Panc1 (cell line): ENCODE results near the gene FAM24A. TPM values are rescaled to one million over a fixed set of nuclear protein-coding genes. Genes with fewer than 3 reads are reported as not detected.

Experiments
- ATAC-seq: fragments of 200-7000 bp; cut with Tn5 transposase; 2 replicates; pipeline ENCODE4 v1.9.1; 2020; ENCODE audit warnings: mild to moderate bottlenecking, moderate library complexity
- BruUV-seq: library from RNA; stranded (reverse); fragments of 400-500 nt; replicated peaks from 2 replicates; lab custom pipeline; 2021; lab: Mats Ljungman, UMichigan
- CTCF ChIA-PET: fragments of 300-600 bp; sonication (Branson Sonifier 250); formaldehyde crosslinking; loops from one replicate; lab custom pipeline; 2022; ENCODE audit warnings: antibody characterized with exemption; lab: Charles Lee
- POLR2A ChIA-PET: fragments of 300-600 bp; sonication (Branson Sonifier 250); formaldehyde crosslinking; loops from one replicate; lab custom pipeline; 2022; ENCODE audit warnings: antibody characterized with exemption; lab: Charles Lee
- DNase-seq: peaks from one replicate; pipeline ENCODE4 v3.0.0-alpha.2; 2010; ENCODE audit warnings: low read depth, low spot score
- H3K27ac ChIP-seq: 2 replicates; pipeline ENCODE4 v1.5.1; 2011; ENCODE audit warnings: mild to moderate bottlenecking, low read length, inconsistent platforms
- H3K27me3 ChIP-seq: fragments of 200-500 bp; sonication (Bioruptor generic); 2 replicates; pipeline ENCODE4 v1.6.0; 2014; ENCODE audit warnings: low read length, inconsistent platforms; ENCODE audit not compliant: control insufficient read depth, insufficient read depth
- H3K36me3 ChIP-seq: fragments of 200-500 bp; sonication (Bioruptor generic); 2 replicates; pipeline ENCODE4 v1.5.1; 2014; ENCODE audit warnings: inconsistent platforms, mild to moderate bottlenecking, low read length, moderate library complexity; ENCODE audit not compliant: control insufficient read depth, insufficient read depth
- H3K4me1 ChIP-seq: 2 replicates; pipeline ENCODE4 v1.5.1; 2011; ENCODE audit warnings: inconsistent platforms, mild to moderate bottlenecking, low read length, moderate library complexity; ENCODE audit not compliant: control insufficient read depth, insufficient read depth
- H3K4me3 ChIP-seq, 2 experiments: 2 replicates each; pipeline ENCODE4 v1.5.1; 2011 to 2012; ENCODE audit warnings: low read depth in 2 of 2, low read length in 2 of 2, mild to moderate bottlenecking in 2 of 2, inconsistent platforms in 1 of 2, moderate library complexity in 1 of 2
- H3K9me3 ChIP-seq: fragments of 200-500 bp; sonication (Bioruptor generic); 2 replicates; pipeline ENCODE4 v1.5.1; 2014; ENCODE audit warnings: low read depth, mild to moderate bottlenecking, inconsistent platforms, low read length, moderate library complexity; ENCODE audit not compliant: control insufficient read depth, insufficient read depth
- POLR2AphosphoS5 ChIP-seq: IDR thresholded peaks from 2 replicates; pipeline ENCODE4 v1.6.1; 2012; ENCODE audit warnings: mild to moderate bottlenecking, low read depth, low read length, moderate library complexity
- REST ChIP-seq, 2 experiments: IDR thresholded peaks; 2 replicates each; pipeline ENCODE4 v1.6.1; 2011 to 2012; ENCODE audit warnings: low read depth in 2 of 2, control low read depth in 1 of 2, low read length in 1 of 2, mild to moderate bottlenecking in 1 of 2, moderate library complexity in 1 of 2; ENCODE audit not compliant: insufficient read depth in 1 of 2
- SIN3A ChIP-seq: IDR thresholded peaks from 2 replicates; pipeline ENCODE4 v1.6.1; 2012; ENCODE audit warnings: low read depth, mild to moderate bottlenecking, low read length, moderate library complexity, borderline replicate concordance; ENCODE audit not compliant: insufficient read depth
- TCF7L2 ChIP-seq: IDR thresholded peaks from 2 replicates; pipeline ENCODE4 v1.6.1; 2011; ENCODE audit warnings: mild to moderate bottlenecking, low read depth, low read length, inconsistent platforms
- in situ Hi-C: cut with HindIII; loops from 2 replicates; pipeline ENCODE4 v1.10.0; 2016; ENCODE audit warnings: low sequenced_read_pairs, low pct_unique_long_range_greater_than_20kb
- intact Hi-C: fragments of 100-400 bp; cut with micrococcal nuclease; formaldehyde crosslinking; loops from one replicate; pipeline ENCODE4 v1.10.0; 2022; ENCODE audit not compliant: unreplicated experiment
- total RNA-seq: library from RNA; stranded (reverse); gene quantifications from one replicate; pipeline ENCODE4 v1.2.1, GENCODE V29; 2021; ENCODE audit not compliant: unreplicated experiment
- TF ChIP-seq, protein P1 (sequence below): fragments of 450-650 bp; IDR thresholded peaks from 2 replicates; pipeline ENCODE4 v1.5.1; 2017; ENCODE audit warnings: mild to moderate bottlenecking

FAM24A gene
- total RNA-seq, 1 experiment from 2014 or later, result not detected

- no peaks in the 10 kb centered on the region for H3K27me3 ChIP-seq
- in situ Hi-C loops (no loop called here), intact Hi-C loops (no loop called here)
- DNase-seq (no peak), ATAC-seq (no peak)
- H3K4me3 ChIP-seq, result no peak overlapping the region
- H3K36me3 ChIP-seq, result peaks cover 8% of the 10 kb centered on the region; the same call in 1 of the 2 replicates
- TF ChIP-seq, protein P1, sequence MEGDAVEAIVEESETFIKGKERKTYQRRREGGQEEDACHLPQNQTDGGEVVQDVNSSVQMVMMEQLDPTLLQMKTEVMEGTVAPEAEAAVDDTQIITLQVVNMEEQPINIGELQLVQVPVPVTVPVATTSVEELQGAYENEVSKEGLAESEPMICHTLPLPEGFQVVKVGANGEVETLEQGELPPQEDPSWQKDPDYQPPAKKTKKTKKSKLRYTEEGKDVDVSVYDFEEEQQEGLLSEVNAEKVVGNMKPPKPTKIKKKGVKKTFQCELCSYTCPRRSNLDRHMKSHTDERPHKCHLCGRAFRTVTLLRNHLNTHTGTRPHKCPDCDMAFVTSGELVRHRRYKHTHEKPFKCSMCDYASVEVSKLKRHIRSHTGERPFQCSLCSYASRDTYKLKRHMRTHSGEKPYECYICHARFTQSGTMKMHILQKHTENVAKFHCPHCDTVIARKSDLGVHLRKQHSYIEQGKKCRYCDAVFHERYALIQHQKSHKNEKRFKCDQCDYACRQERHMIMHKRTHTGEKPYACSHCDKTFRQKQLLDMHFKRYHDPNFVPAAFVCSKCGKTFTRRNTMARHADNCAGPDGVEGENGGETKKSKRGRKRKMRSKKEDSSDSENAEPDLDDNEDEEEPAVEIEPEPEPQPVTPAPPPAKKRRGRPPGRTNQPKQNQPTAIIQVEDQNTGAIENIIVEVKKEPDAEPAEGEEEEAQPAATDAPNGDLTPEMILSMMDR, result no peak
- TF ChIP-seq TCF7L2 (no peak), POLR2AphosphoS5 (no peak), SIN3A (no peak), REST (IDR thresholded peaks at IDR 0.05; ENCODE audit: insufficient read depth in 1 of 2, low read depth in 2 of 2, low read length in 1 of 2) (no peak)
- peaks cover 23% of the 10 kb centered on the region for H3K4me1 ChIP-seq
- ChIA-PET POLR2A (interaction anchor here (0.6 kb wide), 1 partner anchor 46 kb away, joined by 3 read pairs; the partner anchor contains the start of gene FAM24A), CTCF (no interaction called here)
- peaks cover 3% of the 10 kb centered on the region; the same call in 1 of the 2 replicates for H3K9me3 ChIP-seq
- no peak overlapping the region for H3K27ac ChIP-seq
- no TSS peak for BruUV-seq
These were observed 45.5 kb downstream of the FAM24A start for GRCh38 chr10:122955892-122956291.

DNA sequence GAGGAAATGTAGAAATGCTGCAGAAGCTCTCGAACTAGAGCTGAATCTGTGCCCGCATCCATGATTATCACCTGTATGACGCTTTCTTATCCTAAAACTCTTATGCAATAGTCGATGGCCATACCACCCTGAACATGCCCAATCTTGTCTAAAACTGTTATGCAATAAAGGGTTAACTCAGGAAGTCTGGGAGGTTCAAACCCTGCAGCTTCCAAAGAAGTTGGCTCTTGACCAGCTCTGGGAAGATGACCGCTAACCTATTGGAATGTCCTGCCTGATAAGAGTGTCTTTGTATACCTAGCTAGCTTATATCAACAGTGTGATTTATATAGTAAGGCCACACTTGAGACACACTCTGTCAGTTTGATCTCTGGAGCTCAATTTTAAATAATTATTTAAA lies 47.1 kb downstream of the FAM24A start:
- BruUV-seq, result no TSS peak
- intact Hi-C loops, result no loop called here
- POLR2A ChIA-PET, result no interaction called here

More for the DNA sequence above, 47.1 kb downstream of the FAM24A start:
- TF ChIP-seq TCF7L2, result no peak
- TF ChIP-seq, protein P1, result no peak
- no peak for TF ChIP-seq REST (IDR thresholded peaks at IDR 0.05; ENCODE audit: insufficient read depth in 1 of 2, low read depth in 2 of 2, low read length in 1 of 2)
- TF ChIP-seq POLR2AphosphoS5, result no peak
- TF ChIP-seq SIN3A, result no peak
- H3K36me3 ChIP-seq, result no peaks in the 10 kb centered on the region
- H3K4me3 ChIP-seq, result no peak overlapping the region
- no peaks in the 10 kb centered on the region for H3K27me3 ChIP-seq
- DNase-seq (no peak), ATAC-seq (no peak)
- peaks cover 18% of the 10 kb centered on the region for H3K4me1 ChIP-seq
- peaks cover 3% of the 10 kb centered on the region; the same call in 1 of the 2 replicates for H3K9me3 ChIP-seq
- H3K27ac ChIP-seq, result no peak overlapping the region
- CTCF ChIA-PET, result no interaction called here
- in situ Hi-C loops, result no loop called here
